Hepatocyte (in vitro differentiated cells): ENCODE results near the gene GPR142. TPM values are rescaled to one million over a fixed set of nuclear protein-coding genes. Genes with fewer than 3 reads are reported as not detected.

ENCODE experiments used
- DNase-seq: peaks from one replicate; pipeline ENCODE4 v3.0.0-alpha.2; 2016; ENCODE audit warnings: low spot score
- H2AFZ ChIP-seq: fragments of 200-600 bp; sonication (generic); 2 replicates; pipeline ENCODE4 v1.6.0; 2016; ENCODE audit warnings: antibody characterized with exemption, mild to moderate bottlenecking
- H3K27ac ChIP-seq: fragments of 200-600 bp; sonication (generic); 2 replicates; pipeline ENCODE4 v1.5.1; 2016; ENCODE audit warnings: mild to moderate bottlenecking
- H3K27me3 ChIP-seq: fragments of 200-600 bp; sonication (generic); 2 replicates; pipeline ENCODE4 v1.6.1; 2016
- H3K36me3 ChIP-seq: fragments of 200-600 bp; sonication (generic); replicated peaks from 2 replicates; pipeline ENCODE4 v1.5.1; 2016; ENCODE audit warnings: low read depth; ENCODE audit not compliant: insufficient read depth
- H3K4me1 ChIP-seq: fragments of 200-600 bp; sonication (generic); 2 replicates; pipeline ENCODE4 v1.5.1; 2016; ENCODE audit warnings: mild to moderate bottlenecking, moderate library complexity; ENCODE audit not compliant: insufficient read depth
- H3K4me2 ChIP-seq: fragments of 200-600 bp; sonication (generic); 2 replicates; pipeline ENCODE4 v1.6.0; 2016
- H3K4me3 ChIP-seq: fragments of 200-600 bp; sonication (generic); 2 replicates; pipeline ENCODE4 v1.5.1; 2016; ENCODE audit warnings: mild to moderate bottlenecking
- H3K79me2 ChIP-seq: fragments of 200-600 bp; sonication (generic); 2 replicates; pipeline ENCODE4 v1.6.0; 2017; ENCODE audit warnings: mild to moderate bottlenecking
- H3K9me2 ChIP-seq: fragments of 200-600 bp; sonication (generic); replicated peaks from 2 replicates; pipeline ENCODE4 v1.6.0; 2017; ENCODE audit warnings: mild to moderate bottlenecking; ENCODE audit not compliant: insufficient read depth
- H3K9me3 ChIP-seq: fragments of 200-600 bp; sonication (generic); 2 replicates; pipeline ENCODE4 v1.5.1; 2016; ENCODE audit warnings: low read depth, mild to moderate bottlenecking
- H4K20me1 ChIP-seq: fragments of 200-600 bp; sonication (generic); 2 replicates; pipeline ENCODE4 v1.6.0; 2016; ENCODE audit warnings: mild to moderate bottlenecking; ENCODE audit not compliant: insufficient read depth, poor library complexity, severe bottlenecking
- CTCF ChIP-seq: fragments of 200-600 bp; sonication (generic); IDR thresholded peaks from 2 replicates; pipeline ENCODE4 v1.5.1; 2016; ENCODE audit warnings: antibody characterized with exemption, mild to moderate bottlenecking; ENCODE audit not compliant: poor library complexity
- EZH2 ChIP-seq: fragments of 200-600 bp; sonication (generic); IDR thresholded peaks from 2 replicates; pipeline ENCODE4 v1.6.1; 2016; ENCODE audit warnings: antibody characterized with exemption, mild to moderate bottlenecking, borderline replicate concordance
- EZH2phosphoT487 ChIP-seq: fragments of 200-600 bp; sonication (generic); IDR thresholded peaks from one replicate; pipeline ENCODE4 v1.6.1; 2018; ENCODE audit warnings: antibody characterized with exemption, mild to moderate bottlenecking, low read depth, moderate library complexity; ENCODE audit not compliant: unreplicated experiment, severe bottlenecking
- WGBS: methylation state at CpG from one replicate; pipeline ENCODE4 v1.1.6; 2016; ENCODE audit warnings: low lambda C conversion rate; ENCODE audit errors: missing lambda C conversion rate; 5-methylcytosine and 5-hydroxymethylcytosine counted together
- polyA plus RNA-seq: library from polyadenylated mRNA; unstranded; fragments of >200 nt; fragmentation: Nextera tagmentation; extraction: Ambion mirVana; gene quantifications from 2 replicates; pipeline ENCODE4 v1.2.1, GENCODE V29; 2016
- total RNA-seq: library from RNA; depleted of rRNA; stranded (reverse); fragments of >200 nt; gene quantifications from 2 replicates; pipeline ENCODE4 v1.2.3, GENCODE V29; 2014

Gene GPR142
- total and polyA plus RNA-seq, 2 experiments from 2014 or later: not detected

- H3K4me3 ChIP-seq: no peak overlapping the region
- H3K27ac ChIP-seq: no peak overlapping the region
Observed at GRCh38 chr17:74389084-74389753, 21.9 kb downstream of the GPR142 start.

GRCh38 chr17:74389937-74390679, 22.8 kb downstream of the GPR142 start:
- Histone ChIP-seq H3K9me3 (no peaks in the 10 kb centered on the region), H3K36me3 (no peaks in the 10 kb centered on the region), H3K4me3 (no peak overlapping the region), H2AFZ (no peak overlapping the region), H3K79me2 (no peaks in the 10 kb centered on the region), H3K4me2 (no peak overlapping the region), H3K4me1 (peaks cover 10% of the 10 kb centered on the region), H4K20me1 (no peaks in the 10 kb centered on the region), H3K27ac (peak overlapping the region; percentile 38), H3K27me3 (no peaks in the 10 kb centered on the region), H3K9me2 (no peaks in the 10 kb centered on the region)
- TF ChIP-seq CTCF (no peak), EZH2 (no peak), EZH2phosphoT487 (no peak)
- WGBS: 89% methylated on average over 2 of the region's 2 CpGs
- DNase-seq: no peak

More at GRCh38 chr17:74389084-74389753, 21.9 kb downstream of the GPR142 start:
- Histone ChIP-seq H3K4me2 (no peak overlapping the region), H3K9me3 (no peaks in the 10 kb centered on the region), H4K20me1 (no peaks in the 10 kb centered on the region), H3K9me2 (no peaks in the 10 kb centered on the region), H3K27me3 (no peaks in the 10 kb centered on the region), H3K36me3 (no peaks in the 10 kb centered on the region), H3K79me2 (no peaks in the 10 kb centered on the region), H3K4me1 (peaks cover 6% of the 10 kb centered on the region), H2AFZ (no peak overlapping the region)
- TF ChIP-seq EZH2: no peak
- TF ChIP-seq EZH2phosphoT487: no peak
- no peak for TF ChIP-seq CTCF
- no peak for DNase-seq
- WGBS: 76% methylated on average over 12 of the region's 12 CpGs

GRCh38 chr17:74390680-74391653, 23.7 kb downstream of the GPR142 start:
- Histone ChIP-seq H3K4me3 (no peak overlapping the region), H3K4me2 (no peak overlapping the region), H3K27ac (peak overlapping the region; percentile 38), H3K9me2 (no peaks in the 10 kb centered on the region), H3K4me1 (peaks cover 10% of the 10 kb centered on the region), H4K20me1 (no peaks in the 10 kb centered on the region), H3K79me2 (no peaks in the 10 kb centered on the region), H3K9me3 (no peaks in the 10 kb centered on the region), H3K36me3 (no peaks in the 10 kb centered on the region), H2AFZ (no peak overlapping the region), H3K27me3 (no peaks in the 10 kb centered on the region)
- 74% methylated on average over 11 of the region's 11 CpGs for WGBS
- TF ChIP-seq EZH2: no peak
- TF ChIP-seq CTCF: no peak
- no peak for TF ChIP-seq EZH2phosphoT487
- DNase-seq: no peak
